K562 (cell line): ENCODE results near the gene ABCA4. TPM values are rescaled to one million over a fixed set of nuclear protein-coding genes. Genes with fewer than 3 reads are reported as not detected.

Experiments used
- ATAC-seq: fragments of 200-7000 bp; cut with Tn5 transposase; 3 replicates; pipeline ENCODE4 v1.9.1; 2020; ENCODE audit warnings: moderate library complexity
- BruUV-seq: library from RNA; stranded (reverse); fragments of 400-500 nt; replicated peaks from 2 replicates; lab custom pipeline; 2021; lab: Mats Ljungman, UMichigan
- CTCF ChIA-PET: fragments of 300-600 bp; formaldehyde crosslinking; extraction: SDS; loops from one replicate; lab custom pipeline; 2021; ENCODE audit warnings: low intra/inter-chr PET ratio; lab: Yijun Ruan, JAX
- POLR2A ChIA-PET: fragments of 300-600, 350-650 bp; sonication (Branson Sonifier 250); formaldehyde crosslinking; extraction: SDS; loops from one replicate; lab custom pipeline; 2021; ENCODE audit warnings: antibody characterized with exemption, inconsistent platforms; lab: Yijun Ruan, JAX
- DNase-seq, 4 experiments: peaks; one replicate each; pipeline versions ENCODE4 v3.0.0 to v3.0.0-alpha.2; 2011 to 2018; ENCODE audit warnings: low spot score in 3 of 4, mixed read lengths in 3 of 4; ENCODE audit errors: extremely low read depth in 1 of 4
- FAIRE-seq: peaks from 2 replicates; lab custom pipeline; 2011; peaks lifted over from hg19 to GRCh38; lab: Jason Lieb, UNC
- H2AFZ ChIP-seq: 2 replicates; pipeline ENCODE4 v1.6.0; 2011; ENCODE audit warnings: low read depth, low read length, control low read depth, inconsistent platforms
- H3K27ac ChIP-seq: fragments of 200-600 bp; 3 replicates; pipeline ENCODE4 v1.8.0; 2011; ENCODE audit warnings: low read depth, mild to moderate bottlenecking, control low read depth, inconsistent platforms, low read length, moderate library complexity, mixed read lengths; ENCODE audit errors: extremely low read depth
- H3K27me3 ChIP-seq, 2 experiments: fragments of 300-600 bp in 1 of 2; 2 replicates in 1 of 2; 3 replicates in 1 of 2; pipeline versions ENCODE4 v1.6.0 to v1.8.0; 2011; ENCODE audit warnings: inconsistent platforms in 2 of 2, low read length in 2 of 2, mild to moderate bottlenecking in 1 of 2, mixed read lengths in 1 of 2, moderate library complexity in 1 of 2; ENCODE audit not compliant: control insufficient read depth in 2 of 2, insufficient read depth in 2 of 2
- H3K36me3 ChIP-seq: fragments of 300-600 bp; 3 replicates; pipeline ENCODE4 v1.8.0; 2011; ENCODE audit warnings: mild to moderate bottlenecking, low read length, inconsistent platforms; ENCODE audit not compliant: control insufficient read depth, insufficient read depth
- H3K4me1 ChIP-seq, 2 experiments: fragments of 200-600 bp in 1 of 2; replicated peaks in 1 of 2; 2 replicates in 1 of 2; 3 replicates in 1 of 2; pipeline versions ENCODE4 v1.5.1 to v1.8.0; 2011; ENCODE audit warnings: inconsistent platforms in 2 of 2, low read length in 2 of 2, mild to moderate bottlenecking in 1 of 2, mixed read lengths in 1 of 2, moderate library complexity in 1 of 2; ENCODE audit not compliant: control insufficient read depth in 2 of 2, insufficient read depth in 2 of 2
- H3K4me2 ChIP-seq: 2 replicates; pipeline ENCODE4 v1.6.1; 2011; ENCODE audit warnings: low read length, control low read depth, inconsistent platforms, mixed read lengths; ENCODE audit not compliant: insufficient read depth
- H3K4me3 ChIP-seq: fragments of 200-600 bp; sonication (generic), shearing (Covaris generic); 2 replicates; pipeline ENCODE4 v1.5.1; 2016; ENCODE audit warnings: control low read depth, inconsistent platforms
- H3K79me2 ChIP-seq: fragments of 200-600 bp; 3 replicates; pipeline ENCODE4 v1.8.0; 2011; ENCODE audit warnings: low read length, inconsistent platforms; ENCODE audit not compliant: control insufficient read depth, insufficient read depth
- H3K9ac ChIP-seq, 2 experiments: 2 replicates each; pipeline versions ENCODE4 v1.6.0 to v1.6.1; 2011; ENCODE audit warnings: low read depth in 2 of 2, low read length in 2 of 2, control low read depth in 1 of 2, inconsistent platforms in 1 of 2, mild to moderate bottlenecking in 1 of 2, mixed read lengths in 1 of 2; ENCODE audit not compliant: insufficient read depth in 1 of 2
- H3K9me1 ChIP-seq: one replicate; pipeline ENCODE4 v1.6.0; 2011; ENCODE audit warnings: inconsistent platforms, mild to moderate bottlenecking, low read length, moderate library complexity; ENCODE audit not compliant: control insufficient read depth, insufficient read depth
- H3K9me3 ChIP-seq: replicated peaks from 2 replicates; pipeline ENCODE4 v1.5.1; 2011; ENCODE audit warnings: low read depth, low read length, inconsistent platforms; ENCODE audit not compliant: control insufficient read depth, insufficient read depth
- H4K20me1 ChIP-seq: replicated peaks from 2 replicates; pipeline ENCODE4 v1.6.1; 2011; ENCODE audit warnings: low read length, inconsistent platforms, mixed read lengths; ENCODE audit not compliant: control insufficient read depth, insufficient read depth
- BCOR ChIP-seq: fragments of 450-650 bp; IDR thresholded peaks from 2 replicates; pipeline ENCODE4 v1.6.1; 2016
- DMBX1 ChIP-seq: fragments of 250-450 bp; sonication (Bioruptor Pico); IDR thresholded peaks from 2 replicates; pipeline ENCODE4 v1.8.0; 2022; ENCODE audit warnings: inconsistent platforms, mild to moderate bottlenecking, moderate library complexity, borderline replicate concordance
- HNRNPL ChIP-seq: fragments of 200-400 bp; formaldehyde crosslinking; IDR thresholded peaks from 2 replicates; pipeline ENCODE4 v1.6.1; 2017; ENCODE audit warnings: low read depth, mild to moderate bottlenecking, low read length
- NCOR1 ChIP-seq: fragments of 450-650 bp; IDR thresholded peaks from 2 replicates; pipeline ENCODE4 v1.6.1; 2016; ENCODE audit warnings: mild to moderate bottlenecking, moderate library complexity
- PCBP1 ChIP-seq: fragments of 200-400 bp; formaldehyde crosslinking; IDR thresholded peaks from 2 replicates; pipeline ENCODE4 v1.6.1; 2018; ENCODE audit warnings: mild to moderate bottlenecking, low read depth, low read length; ENCODE audit not compliant: poor library complexity, severe bottlenecking
- SMAD4 ChIP-seq: fragments of 250-450 bp; sonication (Bioruptor Pico); conservative IDR thresholded peaks from 2 replicates; pipeline ENCODE4 v1.8.0; 2021; ENCODE audit warnings: inconsistent platforms, mild to moderate bottlenecking, moderate library complexity
- TAL1 ChIP-seq: fragments of 450-650 bp; IDR thresholded peaks from 2 replicates; pipeline ENCODE4 v1.6.1; 2016; ENCODE audit warnings: mild to moderate bottlenecking
- TEAD2 ChIP-seq: fragments of 450-650 bp; IDR thresholded peaks from 2 replicates; pipeline ENCODE4 v1.6.1; 2016; ENCODE audit warnings: missing genetic modification characterization, control low read depth, missing compliant biosample characterization
- TEAD4 ChIP-seq, 2 experiments: sonication (generic) in 1 of 2; formaldehyde crosslinking in 1 of 2; IDR thresholded peaks; 2 replicates each; pipeline versions ENCODE4 v1.6.1 to v1.8.0; 2012 to 2022; ENCODE audit warnings: borderline replicate concordance in 1 of 2, inconsistent platforms in 1 of 2, low read length in 1 of 2, mild to moderate bottlenecking in 1 of 2, missing genetic modification reagents in 1 of 2
- ZNF408 ChIP-seq: fragments of 250-450 bp; sonication (Bioruptor Pico); IDR thresholded peaks from 2 replicates; pipeline ENCODE4 v1.4.0; 2020; ENCODE audit warnings: low read depth, mild to moderate bottlenecking, moderate library complexity
- WGBS: fragments of 100-300 bp; shearing (Covaris generic); methylation state at CpG from one replicate; pipeline ENCODE4 v1.1.6; 2016; ENCODE audit warnings: low coverage, mixed read lengths; ENCODE audit not compliant: insufficient coverage; ENCODE audit errors: missing lambda C conversion rate; 5-methylcytosine and 5-hydroxymethylcytosine counted together
- in situ Hi-C: fragments of 300-500 bp; cut with MboI; formaldehyde crosslinking; loops from 4 replicates; pipeline ENCODE4 v1.15.0; 2018; ENCODE audit warnings: inconsistent platforms, mixed read lengths
- intact Hi-C: fragments of 100-400 bp; cut with micrococcal nuclease; formaldehyde crosslinking; loops from 2 replicates; pipeline ENCODE4 v1.14.2; 2022
- polyA plus RNA-seq, 8 experiments: library from polyadenylated mRNA; depleted of rRNA in 4 of 8; stranded (reverse) in 5 of 8; unstranded in 3 of 8; fragments of >200 nt; fragmentation: Nextera tagmentation in 2 of 8; fragmentation: Illumina TruSeq in 1 of 8; extraction: Ambion mirVana in 2 of 8; extraction: Trizol in 1 of 8; gene quantifications; 2 replicates each; pipeline versions ENCODE4 v1.2.1 to v1.2.3, GENCODE V29; 2011 to 2014; ENCODE audit warnings: inconsistent platforms in 1 of 8, missing spikeins in 1 of 8
- total RNA-seq, 7 experiments: library from RNA; depleted of rRNA in 6 of 7; stranded (reverse); fragments of >200 nt in 6 of 7; fragmentation: Illumina TruSeq in 2 of 7; extraction: Trizol in 2 of 7; gene quantifications; 2 replicates each; pipeline versions ENCODE4 v1.2.1 to v1.2.3, GENCODE V29; 2011 to 2021; ENCODE audit warnings: low replicate concordance in 1 of 7
- TF ChIP-seq, protein P1 (sequence below): fragments of 250-450 bp; sonication (Bioruptor Pico); IDR thresholded peaks from 2 replicates; pipeline ENCODE4 v1.9.0; 2021; ENCODE audit warnings: mild to moderate bottlenecking, inconsistent platforms

Gene ABCA4
- total and polyA plus RNA-seq, 9 of the 15 experiments (the other 6 are each of a cell fraction or from before 2014, with no cell fraction given) = 0.01 to 0.04 TPM; not detected in 7

- TF ChIP-seq TEAD2 (tag) (peak; percentile 64), BCOR (no peak), TEAD4 (IDR thresholded peaks at IDR 0.05; ENCODE audit: low read length) (peak; percentile 47; the same call in 1 of the 2 replicates), TEAD4 (CRISPR knock-in tag; IDR thresholded peaks at IDR 0.05; ENCODE audit: borderline replicate concordance) (no peak)
Observed at GRCh38 chr1:94025383-94026340, 95.3 kb downstream of the ABCA4 start (continued).

DNA sequence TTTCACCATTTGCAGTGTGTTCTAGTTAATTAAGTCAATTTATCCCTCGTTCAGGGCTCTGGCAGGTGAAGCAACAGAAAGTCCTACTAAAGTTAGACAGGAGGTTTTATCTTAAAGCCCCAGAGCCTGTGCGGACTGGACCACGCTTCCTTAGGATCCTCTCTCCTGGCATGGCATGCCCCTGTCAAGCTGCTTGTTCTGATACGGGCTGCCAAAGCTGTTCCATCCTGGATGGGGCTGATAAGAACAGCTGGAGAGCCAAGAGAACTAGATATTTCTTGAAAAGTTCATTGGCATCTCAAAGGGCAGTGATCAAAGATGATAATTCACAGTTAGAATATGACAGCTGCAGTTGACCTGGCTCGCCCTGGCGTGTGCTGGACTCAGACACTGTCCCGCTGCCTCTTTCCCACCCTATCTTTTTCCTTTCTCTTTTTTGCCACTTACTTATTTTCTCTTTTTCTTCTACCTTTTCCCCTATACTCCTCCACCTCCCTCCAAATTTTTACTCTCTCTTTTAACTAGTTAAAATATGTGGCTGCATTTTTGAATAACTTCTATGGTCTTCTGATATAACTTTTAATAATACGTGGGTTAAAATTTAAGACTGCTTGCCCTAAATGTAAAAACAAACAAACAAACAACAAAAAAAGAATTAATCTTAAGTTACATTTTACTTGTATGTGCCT is 96.7 kb downstream of the ABCA4 start:
- Histone ChIP-seq H3K9me1 (no peaks in the 10 kb centered on the region), H3K9ac (no peak overlapping the region), H3K4me3 (no peak overlapping the region), H3K36me3 (no peaks in the 10 kb centered on the region), H4K20me1 (no peaks in the 10 kb centered on the region), H3K27me3 (peaks cover 15 to 49% of the 10 kb centered on the region in 2 experiments), H3K9me3 (no peaks in the 10 kb centered on the region), H3K27ac (no peak overlapping the region), H2AFZ (no peak overlapping the region), H3K4me1 (no peaks in the 10 kb centered on the region), H3K4me2 (no peak overlapping the region), H3K79me2 (no peaks in the 10 kb centered on the region)
- FAIRE-seq = no peak
- intact Hi-C loops (no loop called here), in situ Hi-C loops (no loop called here)
- no peak for ATAC-seq
- BruUV-seq = no TSS peak
- POLR2A ChIA-PET = no interaction called here
- CTCF ChIA-PET = no interaction called here
- no peak for DNase-seq
- 0% methylated on average over 8 of the region's 8 CpGs for WGBS
- TF ChIP-seq NCOR1 (peak; percentile 48), PCBP1 (no peak), TAL1 (peak; percentile 80), HNRNPL (no peak), DMBX1 (CRISPR knock-in tag) (no peak), SMAD4 (CRISPR knock-in tag) (peak; percentile 43; the same call in 1 of the 2 replicates), ZNF408 (no peak)
- TF ChIP-seq, protein P1, sequence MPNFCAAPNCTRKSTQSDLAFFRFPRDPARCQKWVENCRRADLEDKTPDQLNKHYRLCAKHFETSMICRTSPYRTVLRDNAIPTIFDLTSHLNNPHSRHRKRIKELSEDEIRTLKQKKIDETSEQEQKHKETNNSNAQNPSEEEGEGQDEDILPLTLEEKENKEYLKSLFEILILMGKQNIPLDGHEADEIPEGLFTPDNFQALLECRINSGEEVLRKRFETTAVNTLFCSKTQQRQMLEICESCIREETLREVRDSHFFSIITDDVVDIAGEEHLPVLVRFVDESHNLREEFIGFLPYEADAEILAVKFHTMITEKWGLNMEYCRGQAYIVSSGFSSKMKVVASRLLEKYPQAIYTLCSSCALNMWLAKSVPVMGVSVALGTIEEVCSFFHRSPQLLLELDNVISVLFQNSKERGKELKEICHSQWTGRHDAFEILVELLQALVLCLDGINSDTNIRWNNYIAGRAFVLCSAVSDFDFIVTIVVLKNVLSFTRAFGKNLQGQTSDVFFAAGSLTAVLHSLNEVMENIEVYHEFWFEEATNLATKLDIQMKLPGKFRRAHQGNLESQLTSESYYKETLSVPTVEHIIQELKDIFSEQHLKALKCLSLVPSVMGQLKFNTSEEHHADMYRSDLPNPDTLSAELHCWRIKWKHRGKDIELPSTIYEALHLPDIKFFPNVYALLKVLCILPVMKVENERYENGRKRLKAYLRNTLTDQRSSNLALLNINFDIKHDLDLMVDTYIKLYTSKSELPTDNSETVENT (CRISPR knock-in tag) = no peak
